ENCODE measurements around the gene BRAP.

DNA sequence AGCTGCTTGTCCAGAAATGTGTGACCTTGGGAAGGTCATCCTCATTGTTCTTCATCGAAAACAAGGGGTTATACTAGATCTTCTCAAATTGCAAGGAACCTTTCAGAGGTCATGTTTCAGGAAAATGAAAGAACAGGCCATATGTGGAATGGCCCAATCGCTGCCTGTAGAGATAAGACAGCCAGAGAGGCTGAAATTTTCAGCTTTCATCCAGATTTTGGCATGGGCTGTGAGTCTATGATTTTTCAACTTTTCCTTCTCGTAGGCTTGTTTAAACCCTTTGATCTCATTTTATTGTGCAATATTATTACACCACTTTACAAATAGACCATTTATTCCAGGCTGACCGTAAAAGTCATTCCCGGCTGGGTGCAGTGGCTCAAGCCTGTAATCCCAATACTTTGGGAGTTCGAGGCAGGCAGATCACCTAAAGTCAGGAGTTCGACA, 69.6 kb downstream of the BRAP start:
- no peak for TF ChIP-seq EZH2 (IDR thresholded peaks at IDR 0.05)
- TF ChIP-seq, protein P1, sequence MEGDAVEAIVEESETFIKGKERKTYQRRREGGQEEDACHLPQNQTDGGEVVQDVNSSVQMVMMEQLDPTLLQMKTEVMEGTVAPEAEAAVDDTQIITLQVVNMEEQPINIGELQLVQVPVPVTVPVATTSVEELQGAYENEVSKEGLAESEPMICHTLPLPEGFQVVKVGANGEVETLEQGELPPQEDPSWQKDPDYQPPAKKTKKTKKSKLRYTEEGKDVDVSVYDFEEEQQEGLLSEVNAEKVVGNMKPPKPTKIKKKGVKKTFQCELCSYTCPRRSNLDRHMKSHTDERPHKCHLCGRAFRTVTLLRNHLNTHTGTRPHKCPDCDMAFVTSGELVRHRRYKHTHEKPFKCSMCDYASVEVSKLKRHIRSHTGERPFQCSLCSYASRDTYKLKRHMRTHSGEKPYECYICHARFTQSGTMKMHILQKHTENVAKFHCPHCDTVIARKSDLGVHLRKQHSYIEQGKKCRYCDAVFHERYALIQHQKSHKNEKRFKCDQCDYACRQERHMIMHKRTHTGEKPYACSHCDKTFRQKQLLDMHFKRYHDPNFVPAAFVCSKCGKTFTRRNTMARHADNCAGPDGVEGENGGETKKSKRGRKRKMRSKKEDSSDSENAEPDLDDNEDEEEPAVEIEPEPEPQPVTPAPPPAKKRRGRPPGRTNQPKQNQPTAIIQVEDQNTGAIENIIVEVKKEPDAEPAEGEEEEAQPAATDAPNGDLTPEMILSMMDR (IDR thresholded peaks at IDR 0.05), result no peak

Measured in neural progenitor cell (in vitro differentiated cells).